Inflammatory macrophage treated with lipopolysaccharide for 4 hours (primary cell): ENCODE results near the gene HSPA12B.

ENCODE experiments used
- DNase-seq: peaks from one replicate; pipeline ENCODE4 v3.0.0-alpha.2; 2020

HSPA12B gene

DNA sequence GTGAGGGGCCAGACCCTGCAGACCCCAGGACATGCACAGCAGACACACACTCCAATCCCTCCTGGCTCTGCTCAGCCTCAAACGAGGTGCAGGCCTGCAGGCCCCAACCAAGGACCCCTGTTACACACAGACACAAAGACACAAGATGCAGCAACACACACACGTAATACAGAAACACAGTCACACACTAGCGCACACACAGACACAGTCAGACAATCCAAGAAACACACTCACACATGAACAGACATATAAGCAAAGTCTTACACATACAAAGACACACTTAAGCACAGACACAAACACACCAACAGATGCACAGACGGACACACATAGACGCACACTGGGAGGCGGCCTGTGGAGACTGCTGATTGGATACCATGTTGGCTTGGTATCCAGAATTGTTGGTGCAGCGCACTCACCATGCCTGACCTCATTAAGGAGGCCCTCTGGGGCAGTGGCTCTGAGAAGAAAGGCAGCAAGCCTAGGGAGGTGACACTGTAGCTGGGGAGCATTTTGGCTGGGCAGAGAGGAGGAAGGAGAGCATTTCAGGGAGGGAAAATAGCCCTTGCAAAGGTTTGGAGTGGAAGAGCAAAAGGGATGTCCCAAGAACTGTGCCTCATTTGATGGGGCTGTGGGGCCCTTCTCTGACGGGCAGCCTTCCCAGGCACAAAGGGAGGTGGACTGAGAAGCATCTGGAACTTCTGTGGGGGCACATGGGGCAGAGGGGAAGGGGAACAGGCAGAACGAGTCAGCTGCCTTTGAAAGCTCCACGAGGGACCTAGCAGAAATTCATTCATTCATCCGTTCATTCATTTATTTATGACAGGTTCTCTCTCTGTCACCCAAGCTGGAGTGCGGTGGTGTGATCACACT, 1.4 kb upstream of the HSPA12B start:
- no peak for DNase-seq

DNA sequence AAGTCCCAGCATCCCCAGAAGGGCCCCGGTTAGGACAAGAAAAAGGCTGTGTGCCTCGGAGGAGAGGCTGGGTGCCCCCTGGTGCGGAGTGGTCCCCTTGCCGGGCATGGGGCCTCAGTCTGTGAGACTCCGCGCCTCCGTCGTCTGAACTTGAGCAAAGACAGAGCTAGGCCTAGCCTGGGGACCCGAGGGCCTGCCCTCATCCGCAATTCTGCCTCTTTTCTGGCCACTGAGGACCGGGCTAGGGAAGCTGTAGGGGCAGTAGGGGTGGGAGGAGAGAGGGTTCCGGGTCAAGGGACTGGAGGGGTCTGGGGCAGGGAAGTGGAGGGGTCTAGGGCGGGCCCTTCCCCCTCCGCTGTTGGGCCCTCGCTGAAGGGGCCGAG, 550 bp upstream of the HSPA12B start:
- DNase-seq = no peak

- no peak for DNase-seq
Observed at GRCh38 chr20:3733119-3733995, 872 bp downstream of the HSPA12B start.

GRCh38 chr20:3734111-3734843, 1.8 kb downstream of the HSPA12B start:
- DNase-seq = no peak

DNA sequence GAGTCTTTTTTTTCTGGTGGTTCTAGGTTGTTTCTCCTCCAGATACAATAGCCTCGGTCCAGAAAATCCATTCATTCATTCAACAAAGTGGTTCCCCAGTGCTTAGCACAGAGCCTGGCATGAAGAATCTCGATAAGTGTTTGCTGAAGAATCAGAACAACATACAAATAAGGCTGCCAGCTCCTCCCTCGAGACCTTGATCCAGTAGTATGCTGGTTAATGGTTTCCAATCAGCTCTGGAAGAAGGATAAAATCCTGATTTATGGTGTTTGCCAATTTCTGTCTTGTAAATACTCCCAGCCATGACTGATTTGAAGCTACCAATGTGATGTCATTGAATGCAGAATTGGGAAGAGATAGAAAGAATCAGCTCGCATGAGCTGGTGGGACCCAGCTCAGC, 3.3 kb downstream of the HSPA12B start:
- DNase-seq = no peak

DNA sequence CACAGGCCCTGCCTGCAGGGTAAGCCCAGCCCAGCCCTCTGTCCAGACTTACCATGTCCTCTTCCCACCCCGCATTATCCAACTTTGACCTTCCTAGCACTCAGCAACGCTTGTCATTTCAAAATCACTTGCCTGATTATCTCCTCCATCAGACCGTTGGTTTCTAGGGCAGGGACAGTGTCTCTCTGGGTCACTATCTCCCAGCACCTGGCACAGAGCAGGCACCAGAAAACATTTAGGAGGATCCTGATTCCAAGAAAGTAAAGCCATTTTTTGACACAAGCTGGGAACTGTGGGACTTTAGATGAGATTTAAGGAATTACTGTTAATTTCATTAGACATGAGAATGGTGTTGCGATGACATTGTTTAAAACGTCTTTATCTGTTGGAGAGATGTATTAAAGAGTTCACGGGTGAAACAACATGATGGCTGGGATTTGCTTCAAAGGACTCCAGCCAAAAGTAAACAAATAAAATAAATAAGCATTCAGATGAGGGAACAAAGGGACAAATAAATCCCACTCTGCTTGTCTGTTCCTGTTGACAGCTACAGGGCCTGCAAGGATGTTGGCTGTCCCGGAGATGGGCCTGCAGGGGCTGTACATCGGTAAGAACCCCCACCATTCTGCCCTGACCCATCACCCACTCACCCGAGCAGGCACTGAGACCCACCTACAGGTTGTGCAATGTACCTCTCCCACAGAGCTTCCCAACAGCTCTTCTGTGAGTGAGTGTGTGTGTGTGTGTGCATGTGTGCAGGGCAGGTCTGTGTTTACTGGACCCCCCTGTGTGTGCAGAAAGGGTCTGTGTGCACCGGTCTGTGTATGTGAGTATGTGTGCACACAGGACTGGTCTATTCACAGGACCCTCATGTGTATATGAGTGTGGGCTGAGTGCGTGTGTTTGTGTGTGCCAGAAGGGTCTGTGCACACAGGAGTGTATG, 5.9 kb downstream of the HSPA12B start:
- DNase-seq = no peak

- DNase-seq = no peak
Observed at GRCh38 chr20:3739054-3739925, 6.8 kb downstream of the HSPA12B start.

GRCh38 chr20:3739926-3740451, 7.5 kb downstream of the HSPA12B start:
- no peak for DNase-seq

DNA sequence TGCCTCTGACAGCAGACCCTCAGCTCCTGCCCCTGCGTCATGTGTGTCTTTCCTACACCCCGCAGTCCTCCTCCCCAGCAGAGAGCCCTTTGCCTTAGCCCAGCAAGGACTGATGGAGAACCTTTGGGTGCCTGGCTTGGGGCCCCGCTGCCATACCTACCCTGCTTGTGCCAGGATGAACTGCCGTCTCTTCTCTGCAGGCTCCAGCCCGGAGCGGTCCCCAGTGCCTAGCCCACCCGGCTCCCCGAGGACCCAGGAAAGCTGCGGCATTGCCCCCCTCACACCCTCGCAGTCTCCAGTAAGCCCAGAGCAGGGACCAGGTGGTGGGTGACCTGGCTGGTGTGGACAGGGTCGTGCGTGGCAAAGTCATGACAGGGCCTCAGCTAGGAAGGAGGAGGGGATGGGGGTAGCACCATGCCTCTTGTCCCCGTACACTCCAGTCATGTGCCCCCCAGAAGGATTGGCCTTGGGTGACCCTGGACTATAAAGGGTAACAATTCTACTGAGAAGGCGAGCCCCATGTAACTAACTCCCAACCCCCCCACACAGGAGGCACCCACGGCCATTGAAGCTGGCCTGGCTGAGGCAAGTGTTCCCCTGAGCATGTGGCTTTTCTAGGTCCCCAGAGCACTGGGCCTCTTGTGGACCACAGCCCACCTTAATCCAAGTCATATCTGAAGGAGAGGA, 8.3 kb downstream of the HSPA12B start:
- DNase-seq = no peak

GRCh38 chr20:3741836-3742458, 9.5 kb downstream of the HSPA12B start:
- DNase-seq = no peak

DNA sequence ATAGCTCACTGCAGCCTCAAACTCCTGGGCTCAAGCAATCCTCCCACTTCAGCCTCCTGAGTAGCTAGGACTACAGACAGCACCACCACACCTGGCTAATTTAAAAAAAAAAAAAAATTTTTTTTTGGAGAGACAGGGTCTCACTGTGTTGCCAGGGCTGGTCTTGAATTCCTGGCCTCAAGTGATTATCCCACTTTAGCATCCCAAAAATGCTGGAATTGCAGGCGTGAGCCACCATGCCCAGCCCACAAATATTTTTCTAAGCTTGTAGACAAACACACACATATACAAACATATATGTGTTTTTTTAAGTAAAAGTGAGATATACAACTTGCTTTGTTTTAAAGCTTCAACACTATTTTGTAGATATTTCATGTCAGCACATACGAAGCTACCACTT, 10.8 kb downstream of the HSPA12B start:
- DNase-seq = no peak

DNA sequence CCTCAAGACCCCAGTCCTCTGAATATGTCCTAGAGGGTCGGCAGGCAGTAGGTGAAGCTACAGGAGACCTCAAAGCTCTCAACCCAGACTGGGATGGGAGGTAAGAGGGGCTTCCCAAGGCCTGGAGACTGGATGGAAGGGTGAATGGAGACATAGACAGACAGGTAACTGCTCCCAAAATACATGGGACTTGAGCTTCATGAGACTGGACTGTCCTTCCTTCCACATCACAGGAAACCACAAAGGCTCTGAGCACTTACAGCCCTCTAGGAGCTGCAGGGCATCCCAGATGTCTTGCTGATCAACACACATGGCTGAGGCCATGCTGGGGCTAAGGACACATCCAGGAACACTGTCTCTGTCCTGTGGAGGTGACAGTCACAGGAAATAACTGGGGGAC, 11.6 kb downstream of the HSPA12B start:
- DNase-seq = no peak

GRCh38 chr20:3744806-3745685, 12.6 kb downstream of the HSPA12B start:
- DNase-seq = peak; percentile 87

- DNase-seq = no peak
Observed at GRCh38 chr20:3745686-3746173, 13.2 kb downstream of the HSPA12B start.

DNA sequence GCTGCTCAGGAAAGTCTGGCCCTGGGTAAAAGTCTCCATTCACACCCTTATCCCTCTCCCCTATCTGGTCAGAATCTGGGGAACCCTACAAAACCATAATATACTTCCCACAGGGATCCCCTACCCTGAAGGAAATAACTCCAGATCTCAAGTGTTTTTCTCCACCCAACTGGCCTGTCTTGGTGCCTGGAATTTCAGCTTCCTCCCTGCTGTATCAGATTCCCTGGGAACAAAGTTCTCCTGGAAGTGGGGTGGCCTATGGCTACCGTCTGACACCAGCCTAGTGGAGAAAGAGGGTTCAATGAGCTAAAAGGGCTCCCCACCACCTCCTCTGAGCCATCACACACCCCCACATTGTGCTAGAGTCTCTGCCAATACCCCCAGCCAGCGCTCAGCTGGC, 15.0 kb downstream of the HSPA12B start:
- DNase-seq = no peak

- no peak for DNase-seq
Observed at GRCh38 chr20:3748073-3748472, 15.6 kb downstream of the HSPA12B start.

DNA sequence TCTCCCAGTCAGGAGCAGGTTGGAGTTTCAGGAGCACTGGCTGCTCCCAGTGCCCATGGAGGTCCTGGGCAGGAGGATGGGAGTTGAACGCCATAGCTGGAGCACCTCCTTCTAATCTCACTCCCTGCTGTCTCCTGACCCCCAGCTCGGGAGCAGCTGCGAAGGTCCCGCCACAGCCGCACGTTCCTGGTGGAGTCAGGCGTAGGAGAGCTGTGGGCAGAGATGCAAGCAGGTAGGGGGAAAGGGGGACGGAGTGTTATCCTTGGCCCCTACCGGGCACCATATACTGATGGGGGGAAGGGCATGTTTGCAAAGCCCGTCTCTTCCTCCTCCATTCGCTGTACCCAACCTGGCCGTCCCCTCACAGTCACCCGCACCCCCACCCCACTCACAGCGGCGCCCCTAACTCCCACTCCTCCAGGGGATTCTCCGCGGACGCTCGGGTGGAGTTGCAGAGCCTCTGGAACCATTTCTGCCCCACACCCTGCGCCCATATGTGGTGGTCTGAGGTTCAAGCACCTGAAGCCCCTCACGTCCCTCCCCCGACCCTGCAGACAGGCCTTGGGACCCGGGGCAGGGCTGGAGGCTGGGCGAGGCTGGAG, 16.7 kb downstream of the HSPA12B start:
- DNase-seq = no peak
